RWPE1 (cell line): Measurements from ENCODE around the gene WDFY4.

Experiments used
- CTCF ChIA-PET: fragments of 350-600 bp; sonication (Branson Sonifier 250); formaldehyde crosslinking; extraction: SDS; loops from one replicate; lab custom pipeline; 2021; lab: Yijun Ruan, JAX
- POLR2A ChIA-PET: fragments of 400-600 bp; formaldehyde crosslinking; extraction: SDS; loops from one replicate; lab custom pipeline; 2020; ENCODE audit warnings: antibody characterized with exemption; ENCODE audit not compliant: low non-redundant PET; lab: Yijun Ruan, JAX
- DNase-seq: peaks from one replicate; pipeline ENCODE4 v3.0.0; 2012; ENCODE audit warnings: low spot score
- H3K27ac ChIP-seq: fragments of 450-650 bp; 2 replicates; pipeline ENCODE4 v1.5.1; 2017
- TF ChIP-seq, protein P1 (sequence below): fragments of 450-650 bp; conservative IDR thresholded peaks from 2 replicates; pipeline ENCODE4 v1.5.1; 2017; ENCODE audit warnings: low read depth, mild to moderate bottlenecking

The WDFY4 gene

DNA sequence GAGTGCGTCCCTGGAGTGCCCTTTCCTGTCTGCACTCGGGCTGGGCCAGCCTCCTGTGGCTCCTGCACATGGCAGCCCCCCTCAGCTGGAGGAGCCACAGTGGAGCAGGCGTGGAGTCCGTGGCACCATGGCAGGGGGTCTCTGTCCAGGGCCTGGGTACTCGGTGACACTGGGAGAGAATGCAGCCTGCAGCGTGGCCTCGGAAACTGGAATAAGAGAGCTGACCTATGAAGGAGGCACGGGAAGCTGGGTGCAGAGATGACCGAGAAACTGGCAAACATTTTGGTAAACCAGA, 25.8 kb upstream of the WDFY4 start:
- CTCF ChIA-PET, result interaction anchor here (0.5 to 1.6 kb wide), 14 partner anchors 19 to 865 kb away, joined by 3 to 6 read pairs (median 4); no protein-coding TSS in a partner anchor
- no peak for DNase-seq
- POLR2A ChIA-PET, result no interaction called here
- no peak overlapping the region for H3K27ac ChIP-seq
- TF ChIP-seq, protein P1, sequence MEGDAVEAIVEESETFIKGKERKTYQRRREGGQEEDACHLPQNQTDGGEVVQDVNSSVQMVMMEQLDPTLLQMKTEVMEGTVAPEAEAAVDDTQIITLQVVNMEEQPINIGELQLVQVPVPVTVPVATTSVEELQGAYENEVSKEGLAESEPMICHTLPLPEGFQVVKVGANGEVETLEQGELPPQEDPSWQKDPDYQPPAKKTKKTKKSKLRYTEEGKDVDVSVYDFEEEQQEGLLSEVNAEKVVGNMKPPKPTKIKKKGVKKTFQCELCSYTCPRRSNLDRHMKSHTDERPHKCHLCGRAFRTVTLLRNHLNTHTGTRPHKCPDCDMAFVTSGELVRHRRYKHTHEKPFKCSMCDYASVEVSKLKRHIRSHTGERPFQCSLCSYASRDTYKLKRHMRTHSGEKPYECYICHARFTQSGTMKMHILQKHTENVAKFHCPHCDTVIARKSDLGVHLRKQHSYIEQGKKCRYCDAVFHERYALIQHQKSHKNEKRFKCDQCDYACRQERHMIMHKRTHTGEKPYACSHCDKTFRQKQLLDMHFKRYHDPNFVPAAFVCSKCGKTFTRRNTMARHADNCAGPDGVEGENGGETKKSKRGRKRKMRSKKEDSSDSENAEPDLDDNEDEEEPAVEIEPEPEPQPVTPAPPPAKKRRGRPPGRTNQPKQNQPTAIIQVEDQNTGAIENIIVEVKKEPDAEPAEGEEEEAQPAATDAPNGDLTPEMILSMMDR, result no peak

DNA sequence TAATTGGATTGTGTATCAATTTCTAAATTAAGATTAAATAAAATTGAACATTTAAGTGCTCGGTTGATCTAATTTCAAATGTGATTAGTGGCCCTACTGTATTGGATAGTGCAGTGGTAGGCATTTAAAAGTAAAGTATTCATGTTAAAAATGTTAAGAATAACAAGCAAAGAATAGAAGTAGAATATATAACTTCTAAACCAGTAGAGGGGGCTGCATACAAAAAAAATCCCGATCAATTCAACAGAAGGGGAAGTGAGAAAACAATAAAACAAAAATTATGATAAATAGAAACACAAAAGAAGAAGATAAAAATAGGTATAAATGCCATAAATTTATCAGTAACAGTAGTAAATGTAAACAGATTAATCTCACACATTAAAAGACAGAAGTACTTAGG, 24.9 kb upstream of the WDFY4 start:
- TF ChIP-seq, protein P1, result no peak; the same call in 1 of the 2 replicates
- ChIA-PET CTCF (no interaction called here), POLR2A (no interaction called here)
- H3K27ac ChIP-seq, result no peak overlapping the region
- no peak for DNase-seq

DNA sequence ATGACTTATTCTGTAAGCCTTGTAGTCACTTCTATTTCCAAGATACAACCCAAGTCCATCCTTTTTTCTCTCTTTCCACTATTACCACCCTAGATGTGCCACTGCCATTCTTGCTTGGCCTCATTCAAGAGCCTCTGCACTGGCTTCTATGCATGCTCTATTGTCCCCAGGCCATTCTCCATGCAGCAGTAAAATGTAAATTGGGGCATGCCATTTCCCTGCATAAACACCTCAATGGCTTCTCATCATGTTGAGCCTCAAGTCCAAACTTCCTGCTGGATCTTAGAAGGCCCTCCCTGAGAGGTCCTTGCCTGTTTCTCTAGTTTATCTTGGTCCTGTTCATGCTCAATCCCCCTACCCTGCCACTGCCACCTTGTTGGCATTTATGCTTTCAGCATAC, 23.2 kb upstream of the WDFY4 start:
- DNase-seq, result no peak
- no peak overlapping the region for H3K27ac ChIP-seq
- ChIA-PET POLR2A (no interaction called here), CTCF (interaction anchor here (0.6 kb wide), 1 partner anchor 317 kb away, joined by 3 read pairs; no protein-coding TSS in a partner anchor)
- TF ChIP-seq, protein P1, result no peak

DNA sequence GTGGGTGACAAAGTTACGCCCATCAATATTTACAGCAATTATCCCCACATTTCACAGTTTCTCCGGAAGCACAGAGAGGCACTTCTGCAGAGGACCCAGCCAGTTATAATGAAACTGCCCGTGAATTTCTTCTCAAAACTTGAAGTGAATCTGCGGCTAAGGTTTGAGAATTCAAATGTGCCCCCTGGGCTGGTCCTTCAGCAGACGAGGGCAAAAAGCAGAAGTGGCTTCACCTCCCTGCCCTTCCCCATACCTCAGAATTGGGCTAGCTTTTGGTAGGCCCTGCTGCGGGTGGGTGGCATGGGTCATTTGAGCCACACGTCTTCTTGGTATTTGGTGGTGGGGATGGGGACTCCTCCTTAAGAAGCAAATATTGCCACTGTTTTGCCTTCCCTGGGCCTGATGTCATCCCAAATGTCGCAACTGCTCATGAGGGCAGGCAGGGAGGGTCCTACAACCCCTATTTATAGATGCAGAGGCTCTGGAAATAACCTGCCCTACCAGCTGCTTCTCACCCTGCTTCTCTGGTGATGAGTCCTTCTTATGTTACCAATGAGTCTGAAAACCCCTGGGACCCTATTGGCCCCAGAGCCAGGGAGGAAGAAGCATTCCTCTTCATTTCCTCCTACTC, 16.6 kb upstream of the WDFY4 start:
- TF ChIP-seq, protein P1, result no peak
- H3K27ac ChIP-seq, result no peak overlapping the region
- DNase-seq, result no peak
- ChIA-PET CTCF (no interaction called here), POLR2A (no interaction called here)

DNA sequence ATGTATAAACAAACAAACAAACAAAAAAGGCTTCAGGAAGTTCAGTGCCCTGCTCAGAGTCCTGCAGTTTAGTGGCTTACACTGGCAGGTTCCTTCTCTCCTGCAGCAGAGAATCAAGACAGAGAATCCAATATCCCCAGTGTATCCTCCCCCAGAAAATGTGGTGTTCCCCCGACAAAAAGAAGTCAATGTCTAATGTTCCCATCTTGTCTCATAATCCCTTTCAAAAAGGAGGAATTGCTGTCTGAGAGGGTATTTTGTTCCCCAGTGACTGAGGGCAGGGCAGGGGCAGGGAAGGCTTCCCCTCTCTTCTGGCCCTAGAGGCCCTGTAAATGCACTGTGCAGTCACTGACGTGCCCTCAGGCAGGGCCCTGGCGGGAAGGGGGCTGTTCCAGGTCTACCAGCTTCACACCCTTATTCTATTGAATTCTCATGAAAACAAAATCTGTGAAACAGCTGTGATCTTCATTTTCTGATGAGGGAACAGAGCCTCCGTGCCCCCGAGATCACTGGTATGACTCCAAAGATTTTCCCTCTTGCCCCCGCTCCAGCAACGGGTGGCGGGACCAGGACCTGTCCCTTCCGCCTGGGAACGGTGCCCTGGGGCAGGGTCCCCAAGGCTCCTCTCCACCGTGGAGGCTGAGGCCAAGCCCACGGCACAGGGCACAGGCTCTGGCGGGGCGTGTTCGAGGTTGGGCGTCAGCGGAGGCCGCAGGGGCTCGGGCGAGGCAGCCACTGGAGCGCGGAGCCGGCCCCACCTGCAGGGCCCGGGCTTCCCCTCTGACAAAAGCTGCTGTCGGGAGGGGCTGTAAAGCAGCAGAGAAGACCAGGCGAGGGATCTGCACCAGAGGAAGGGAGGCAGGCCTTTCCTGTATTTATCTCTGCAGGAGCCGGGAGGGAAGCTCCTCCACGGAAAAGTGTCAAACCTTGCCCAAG, 13.4 kb upstream of the WDFY4 start:
- H3K27ac ChIP-seq, result no peak overlapping the region
- TF ChIP-seq, protein P1, result no peak
- DNase-seq, result no peak
- ChIA-PET CTCF (interaction anchor here (0.6 kb wide), 1 partner anchor 36 kb away, joined by 3 read pairs; no protein-coding TSS in a partner anchor), POLR2A (no interaction called here)

DNA sequence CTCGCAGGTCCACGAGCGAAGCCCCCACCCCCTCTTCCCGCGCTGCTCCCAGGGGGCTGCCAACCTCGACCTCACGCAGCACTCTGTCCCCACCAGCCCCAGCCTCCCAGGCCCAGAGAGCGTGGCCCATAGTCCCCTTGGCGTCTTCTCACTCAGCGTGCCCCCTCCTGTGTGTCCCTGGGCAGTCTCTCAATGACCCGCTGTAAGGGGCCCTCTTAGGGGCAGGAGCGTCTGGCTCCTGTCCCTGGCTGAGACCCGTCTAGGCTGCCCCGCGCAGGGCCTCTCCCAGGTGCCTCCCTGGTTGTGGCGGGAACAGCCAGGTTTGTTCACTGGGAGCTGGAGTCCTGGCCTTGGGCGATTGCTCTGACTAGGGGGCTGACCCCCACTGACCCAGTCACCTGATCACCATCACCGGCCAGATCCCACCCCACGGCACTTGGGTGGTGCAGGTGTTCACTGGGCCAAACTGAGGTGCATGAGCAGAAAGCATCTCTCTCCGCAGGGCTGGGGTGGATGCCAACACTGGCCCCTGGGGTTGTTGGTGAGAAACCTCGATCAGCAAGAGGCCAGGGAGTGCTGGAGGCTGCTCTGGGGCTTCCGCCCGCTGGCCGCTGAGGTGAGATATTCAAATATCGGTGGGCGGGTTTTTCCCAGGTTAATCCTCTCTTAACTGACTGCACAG, 12.6 kb upstream of the WDFY4 start:
- DNase-seq, result no peak
- H3K27ac ChIP-seq, result no peak overlapping the region
- TF ChIP-seq, protein P1, result no peak
- CTCF ChIA-PET, result interaction anchor here (0.6 kb wide), 1 partner anchor 37 kb away, joined by 3 read pairs; no protein-coding TSS in a partner anchor
- POLR2A ChIA-PET, result no interaction called here
